Stimulated activated CD8-positive, alpha-beta memory T cell treated with anti-CD3 and anti-CD28 coated beads, Interleukin-7, amount 100 ng/mL, for 24 hours (primary cell): ENCODE measurements around the gene TBC1D21.
"Not testable (repeated sequence)": the region's sequence is repeated elsewhere in the genome, so short reads cannot be mapped to it uniquely, and the experiment has no call there.

Source experiments
- DNase-seq: peaks from one replicate; pipeline ENCODE4 v3.0.0-alpha.2; 2020; ENCODE audit warnings: low read depth

TBC1D21 gene

DNA sequence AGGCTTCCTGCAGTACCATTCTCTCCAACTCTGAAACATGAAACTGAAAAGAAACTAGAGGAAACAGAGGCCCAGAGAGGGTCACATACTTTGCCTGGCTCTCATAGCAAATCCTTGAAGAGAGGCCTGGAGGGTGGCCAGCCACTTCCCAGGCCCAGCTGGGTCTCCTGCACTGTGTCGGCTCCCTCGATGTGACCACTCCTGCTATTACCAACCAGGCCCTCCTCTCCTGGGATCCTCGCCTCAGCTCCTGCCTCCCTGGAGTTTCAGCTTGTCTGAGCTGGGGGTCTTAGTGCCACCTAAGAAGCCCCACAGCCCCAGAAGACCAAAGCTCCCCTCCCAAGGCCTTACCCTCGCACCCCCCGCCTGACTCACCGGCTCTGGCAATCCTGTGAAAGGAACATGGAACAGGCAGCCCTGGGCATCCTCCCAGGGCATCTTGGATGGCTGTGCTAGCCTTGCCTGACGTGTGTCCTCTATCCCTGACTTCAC lies 57.5 kb downstream of the TBC1D21 start:
- no peak for DNase-seq

DNA sequence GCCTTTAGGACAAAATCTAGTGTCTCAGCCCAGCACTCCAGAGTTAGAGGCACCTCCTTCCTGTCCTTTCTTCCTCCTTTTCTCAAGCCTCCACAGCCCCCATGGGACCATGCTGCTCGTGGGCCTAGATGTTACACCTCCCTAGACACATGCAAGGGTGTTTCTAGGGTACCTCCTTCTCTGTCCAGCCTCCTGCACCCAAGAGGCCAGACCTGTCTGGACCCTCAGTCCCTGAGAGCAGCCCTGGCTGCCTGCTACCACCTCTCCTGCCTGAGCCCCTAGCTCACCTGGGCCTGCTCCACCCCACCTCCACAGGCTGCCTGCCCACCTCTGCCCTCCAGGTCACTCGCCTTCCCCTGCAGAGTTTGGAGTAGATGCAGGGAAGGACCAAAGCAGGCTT lies 58.1 kb downstream of the TBC1D21 start:
- DNase-seq: no peak

DNA sequence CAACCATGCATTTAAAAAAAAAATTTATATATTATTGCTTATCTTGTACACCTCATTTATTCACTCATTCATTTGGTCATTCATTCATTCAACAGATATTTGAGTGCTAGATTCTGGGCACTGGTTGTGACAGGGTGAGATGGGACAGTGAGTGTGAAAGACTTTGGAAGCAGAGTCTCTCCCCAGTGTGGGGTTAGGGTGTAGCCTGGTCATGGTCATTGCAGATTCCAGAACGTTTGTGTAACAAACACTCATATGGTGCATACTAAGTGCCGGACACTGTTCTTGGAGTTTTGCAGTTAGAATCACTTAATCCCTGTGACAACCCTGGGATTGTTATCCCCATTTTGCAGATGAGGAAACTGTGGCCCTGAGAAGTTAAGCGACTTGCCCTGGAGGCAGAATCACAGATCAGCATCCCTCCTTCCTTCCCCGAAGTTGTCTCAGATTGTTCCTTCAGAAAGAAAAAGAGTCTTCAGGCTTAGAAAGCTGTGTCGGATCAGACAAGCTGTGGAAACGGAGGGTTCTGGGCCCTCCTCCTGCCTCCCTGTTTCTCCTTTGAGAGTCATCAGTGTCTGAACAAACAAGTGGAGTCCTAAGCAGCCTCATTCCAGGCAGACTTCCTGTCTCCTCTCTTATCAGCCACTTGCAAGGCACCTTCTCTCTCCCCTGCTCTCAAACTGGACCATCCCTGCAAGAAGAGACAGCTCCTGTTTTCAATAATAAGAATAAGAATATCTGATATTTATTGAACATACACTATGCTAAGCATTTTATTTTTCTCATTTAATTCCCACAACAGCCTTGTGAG lies 59.2 kb downstream of the TBC1D21 start:
- DNase-seq: no peak

DNA sequence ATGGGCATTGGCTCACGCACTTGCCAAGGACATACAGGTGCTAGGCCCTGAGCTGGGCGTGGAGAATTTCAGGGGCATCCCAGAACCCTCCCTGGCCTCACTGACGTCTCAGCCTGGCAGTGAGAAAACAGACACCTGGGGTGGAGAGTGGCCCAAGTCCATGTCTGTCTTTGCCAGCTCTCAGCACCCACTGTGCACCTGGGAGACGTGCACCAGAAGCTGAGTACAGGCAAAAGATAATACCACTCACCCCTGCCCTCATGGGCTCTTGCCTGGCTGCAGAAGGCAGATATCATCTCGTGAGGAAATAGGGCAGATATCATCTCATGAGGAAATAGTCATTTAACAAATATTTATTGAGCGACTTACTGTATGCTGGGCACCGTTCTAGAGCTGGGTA lies 60.9 kb downstream of the TBC1D21 start:
- DNase-seq: no peak

DNA sequence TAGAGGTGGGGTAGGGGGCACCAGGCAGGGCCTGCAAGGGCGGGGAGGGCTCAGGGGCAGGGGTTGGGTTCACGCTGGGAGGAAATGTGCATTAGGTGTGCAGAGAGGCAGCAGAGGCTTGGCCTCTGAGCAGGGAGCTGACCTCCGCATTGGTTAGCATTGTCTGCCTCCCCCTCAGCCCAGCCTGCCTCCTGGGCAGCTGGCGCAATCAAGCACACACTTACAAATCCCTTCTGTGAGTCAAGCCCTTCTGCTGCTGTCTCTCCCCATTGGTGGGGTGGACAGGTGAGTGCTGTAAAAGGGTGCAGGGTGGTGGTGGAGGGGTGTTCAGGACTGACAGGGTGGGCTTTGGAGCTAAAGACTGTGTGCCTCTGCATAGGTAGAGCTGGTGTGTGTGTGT lies 62.2 kb downstream of the TBC1D21 start:
- no peak for DNase-seq

DNA sequence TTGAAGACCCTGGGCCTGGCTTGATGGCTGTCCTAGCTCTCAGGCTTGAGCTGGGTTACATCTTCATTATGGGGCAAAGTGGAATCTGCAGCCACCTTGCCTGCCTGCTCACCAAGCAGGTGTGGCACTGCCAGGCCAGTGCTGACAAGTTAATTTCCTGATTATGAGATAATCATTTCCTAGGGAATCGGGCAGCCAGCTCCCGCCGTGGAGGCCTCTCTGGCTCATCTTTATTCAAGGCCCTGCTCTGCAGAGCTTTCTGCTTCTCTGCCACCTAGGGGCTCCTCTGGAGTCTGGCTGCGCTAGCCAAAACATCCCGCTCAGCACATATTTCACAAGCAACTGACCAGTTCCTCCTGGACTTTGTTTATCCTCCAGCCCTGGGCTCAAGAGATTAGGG lies 62.8 kb downstream of the TBC1D21 start:
- DNase-seq: no peak

DNA sequence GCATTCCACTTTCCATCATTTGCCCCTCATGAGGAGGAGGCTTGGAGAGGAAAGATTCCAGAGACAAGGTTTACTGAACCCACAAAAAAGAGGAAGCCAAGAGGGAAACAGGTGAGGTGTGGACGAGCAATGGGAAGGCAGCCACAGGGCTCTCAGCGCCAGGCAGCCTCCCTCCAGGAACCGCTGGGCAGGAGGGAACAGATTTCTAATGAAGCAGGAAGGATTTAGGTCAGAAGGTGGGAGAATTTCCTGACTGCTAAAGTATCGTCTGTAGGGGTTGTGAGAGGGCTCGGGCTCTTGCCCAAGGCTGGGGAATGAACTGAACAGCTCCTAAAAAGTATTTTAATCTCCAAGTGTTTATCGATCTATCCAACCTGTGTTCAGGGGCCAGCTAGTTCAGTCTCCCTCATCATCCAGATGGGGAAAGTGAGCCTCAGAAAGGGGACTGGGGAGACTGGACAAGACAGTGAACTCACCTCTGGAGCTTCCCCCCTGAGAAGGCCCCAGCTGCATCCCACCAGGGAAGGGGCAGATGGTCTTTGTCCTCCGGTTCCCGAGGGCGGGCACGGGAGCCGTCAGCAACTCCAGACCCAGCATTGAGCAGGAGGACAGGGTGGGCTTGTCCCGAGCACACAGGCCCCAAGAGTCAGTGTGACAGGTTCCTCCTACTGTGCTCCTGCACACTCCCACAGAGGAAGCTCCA lies 63.4 kb downstream of the TBC1D21 start:
- no peak for DNase-seq

DNA sequence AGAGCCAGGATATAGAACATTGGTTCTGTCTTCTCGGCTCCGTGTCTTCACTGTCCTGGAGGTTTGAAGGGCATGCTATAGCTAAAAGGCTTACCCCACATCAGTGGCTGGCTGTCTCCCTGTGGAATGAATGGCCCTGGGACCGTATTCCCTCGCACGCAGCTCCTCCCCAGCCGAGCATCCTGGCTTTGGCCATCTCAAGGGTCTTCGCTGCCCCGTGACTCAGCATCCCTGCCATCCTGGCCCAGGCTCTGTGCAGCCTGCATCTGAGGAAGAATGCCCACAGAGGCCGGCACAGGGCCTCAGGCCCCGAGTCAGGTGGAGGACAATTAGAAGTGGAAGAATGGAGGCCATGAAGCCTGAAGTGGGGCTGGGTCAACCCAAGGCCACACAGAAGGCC lies 63.9 kb downstream of the TBC1D21 start:
- no peak for DNase-seq

DNA sequence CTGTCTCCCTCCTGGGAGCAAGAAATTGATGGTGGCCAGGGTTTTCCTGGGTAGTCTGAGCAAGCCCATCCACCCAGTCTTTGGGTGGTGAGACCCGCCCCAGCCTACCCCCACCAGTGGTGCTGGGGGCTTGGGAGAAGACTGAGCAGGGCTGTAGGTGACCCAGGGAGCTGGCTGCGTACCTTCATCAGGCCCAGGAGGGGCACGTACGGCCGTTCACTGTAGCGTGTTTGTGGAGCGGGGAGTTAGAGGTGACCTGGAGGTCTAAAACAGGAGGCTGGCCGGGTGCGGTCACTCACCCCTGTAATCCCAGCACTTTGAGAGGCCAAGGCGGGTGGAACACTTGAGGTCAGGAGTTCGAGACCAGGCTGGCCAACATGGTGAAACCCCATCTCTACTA lies 64.4 kb downstream of the TBC1D21 start:
- no peak for DNase-seq

DNA sequence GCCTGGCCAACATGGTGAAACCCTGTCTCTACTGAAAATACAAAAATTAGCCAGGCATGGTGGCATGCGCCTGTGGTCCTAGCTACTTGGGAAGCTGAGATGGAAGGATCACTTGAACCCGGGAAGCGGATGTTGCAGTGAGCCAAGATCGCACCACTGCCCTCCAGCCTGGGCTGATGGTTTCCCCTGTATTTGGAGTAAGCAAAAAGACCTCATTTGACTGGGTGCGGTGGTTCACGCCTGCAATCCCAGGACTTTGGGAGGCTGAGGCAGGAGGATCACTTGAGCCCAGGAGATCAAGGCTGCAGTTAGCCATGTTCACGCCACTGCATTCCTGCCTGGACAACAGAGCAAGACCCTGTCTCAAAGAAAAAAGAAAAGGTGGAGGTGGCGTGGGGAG lies 65.2 kb downstream of the TBC1D21 start:
- DNase-seq: not testable (repeated sequence)
